GM18858 (cell line): ENCODE results near the gene FAM47E.
"Not testable (repeated sequence)": the region's sequence is repeated elsewhere in the genome, so short reads cannot be mapped to it uniquely, and the experiment has no call there.

Experiments used
- ATAC-seq: cut with Tn5 transposase; IDR thresholded peaks from one replicate; pipeline ENCODE4 v1.9.1; 2021; ENCODE audit not compliant: unreplicated experiment

The FAM47E gene

GRCh38 chr4:76266627-76267026 is 15.1 kb downstream of the FAM47E start:
- ATAC-seq, result no peak

GRCh38 chr4:76267811-76268210 is 16.3 kb downstream of the FAM47E start:
- ATAC-seq, result no peak

DNA sequence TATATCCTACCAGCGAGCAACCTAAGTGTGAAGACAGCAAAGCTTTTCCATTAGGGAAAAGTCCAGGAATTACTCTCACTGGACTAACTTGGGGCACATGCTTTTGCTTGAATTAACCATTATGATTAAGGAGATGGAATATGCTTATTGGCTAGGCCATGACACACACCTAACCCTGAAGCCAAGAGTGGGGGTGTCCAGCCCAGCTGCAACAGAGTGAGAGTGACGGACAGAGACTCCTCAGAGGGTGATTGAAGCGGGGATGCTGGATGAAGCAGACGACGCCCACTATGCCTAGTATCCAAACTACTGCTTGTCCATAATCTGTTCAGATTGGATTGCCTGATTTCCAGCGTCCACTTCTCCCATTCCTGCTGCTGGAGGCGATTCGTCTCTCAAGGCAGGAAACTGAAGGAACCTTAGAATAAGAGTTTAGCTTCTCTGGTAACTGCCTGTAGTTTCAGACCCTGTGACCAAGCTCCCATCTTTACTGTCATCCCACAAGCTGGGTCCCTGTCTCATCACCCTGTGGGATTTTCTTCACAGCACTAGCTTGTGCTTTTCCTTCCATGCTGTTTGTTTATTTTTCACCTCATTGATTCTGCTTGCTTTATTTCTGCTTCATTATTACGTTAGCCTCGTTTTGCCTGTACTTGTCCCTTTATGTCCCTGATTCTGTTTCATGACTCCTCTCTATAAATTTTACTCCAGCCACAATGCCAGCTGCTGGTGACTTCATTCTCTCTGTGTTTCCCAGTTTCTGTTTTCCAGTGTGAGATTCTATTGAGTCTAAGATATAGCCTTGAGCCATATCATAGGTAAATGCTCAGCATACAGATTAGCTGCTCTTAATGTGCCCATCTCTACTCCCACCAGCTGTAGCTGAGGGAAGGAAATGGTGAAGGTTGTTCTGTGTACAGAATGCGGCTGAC is 19.0 kb downstream of the FAM47E start:
- no peak for ATAC-seq

GRCh38 chr4:76271248-76271647 is 19.7 kb downstream of the FAM47E start:
- ATAC-seq, result no peak

DNA sequence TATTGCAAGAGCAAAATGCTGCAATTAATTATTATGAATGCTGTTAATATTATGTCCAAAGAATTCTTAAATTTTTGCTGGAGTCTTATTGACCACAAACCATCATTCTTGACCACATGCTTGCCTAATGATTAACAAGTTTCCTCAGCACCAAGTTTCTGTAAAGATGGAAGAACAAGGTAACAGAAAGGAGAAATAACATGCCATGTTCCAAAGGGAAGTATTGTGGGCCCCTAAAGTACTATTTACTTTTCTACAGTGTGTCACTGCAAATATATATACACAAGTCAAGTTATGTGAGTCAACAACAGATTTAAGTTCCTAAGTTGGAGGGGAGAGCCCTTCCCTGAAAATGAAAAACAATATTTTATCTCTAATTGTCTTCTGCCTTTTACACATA is 20.6 kb downstream of the FAM47E start:
- ATAC-seq, result no peak

- no peak for ATAC-seq
Observed at GRCh38 chr4:76272582-76272981, 21.1 kb downstream of the FAM47E start.

GRCh38 chr4:76272999-76273398 is 21.5 kb downstream of the FAM47E start:
- no peak for ATAC-seq

- no peak for ATAC-seq
Observed at GRCh38 chr4:76275486-76276124, 24.1 kb downstream of the FAM47E start.

GRCh38 chr4:76276813-76277212 is 25.3 kb downstream of the FAM47E start:
- no peak for ATAC-seq

- no peak for ATAC-seq
Observed at GRCh38 chr4:76277667-76278066, 26.1 kb downstream of the FAM47E start.

GRCh38 chr4:76278583-76278982 is 27.1 kb downstream of the FAM47E start:
- ATAC-seq, result no peak

DNA sequence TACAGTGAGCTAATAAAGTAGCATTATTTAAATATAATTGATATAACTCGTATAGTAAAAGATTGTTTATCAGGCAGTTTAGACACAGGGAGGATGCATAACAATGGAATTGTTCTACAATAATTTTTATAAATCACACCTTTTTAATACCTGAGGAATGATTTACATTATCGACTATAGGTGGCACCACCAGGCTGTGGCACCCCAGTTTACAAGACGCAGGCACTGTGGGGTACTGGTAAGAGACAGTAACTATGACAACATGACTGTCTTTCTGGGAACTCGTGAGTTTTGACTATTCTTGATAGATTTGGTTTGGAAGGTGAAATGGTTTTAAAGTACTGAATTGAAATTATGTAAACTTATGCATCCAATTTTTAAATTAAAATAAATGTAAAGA is 27.9 kb downstream of the FAM47E start:
- ATAC-seq, result no peak

DNA sequence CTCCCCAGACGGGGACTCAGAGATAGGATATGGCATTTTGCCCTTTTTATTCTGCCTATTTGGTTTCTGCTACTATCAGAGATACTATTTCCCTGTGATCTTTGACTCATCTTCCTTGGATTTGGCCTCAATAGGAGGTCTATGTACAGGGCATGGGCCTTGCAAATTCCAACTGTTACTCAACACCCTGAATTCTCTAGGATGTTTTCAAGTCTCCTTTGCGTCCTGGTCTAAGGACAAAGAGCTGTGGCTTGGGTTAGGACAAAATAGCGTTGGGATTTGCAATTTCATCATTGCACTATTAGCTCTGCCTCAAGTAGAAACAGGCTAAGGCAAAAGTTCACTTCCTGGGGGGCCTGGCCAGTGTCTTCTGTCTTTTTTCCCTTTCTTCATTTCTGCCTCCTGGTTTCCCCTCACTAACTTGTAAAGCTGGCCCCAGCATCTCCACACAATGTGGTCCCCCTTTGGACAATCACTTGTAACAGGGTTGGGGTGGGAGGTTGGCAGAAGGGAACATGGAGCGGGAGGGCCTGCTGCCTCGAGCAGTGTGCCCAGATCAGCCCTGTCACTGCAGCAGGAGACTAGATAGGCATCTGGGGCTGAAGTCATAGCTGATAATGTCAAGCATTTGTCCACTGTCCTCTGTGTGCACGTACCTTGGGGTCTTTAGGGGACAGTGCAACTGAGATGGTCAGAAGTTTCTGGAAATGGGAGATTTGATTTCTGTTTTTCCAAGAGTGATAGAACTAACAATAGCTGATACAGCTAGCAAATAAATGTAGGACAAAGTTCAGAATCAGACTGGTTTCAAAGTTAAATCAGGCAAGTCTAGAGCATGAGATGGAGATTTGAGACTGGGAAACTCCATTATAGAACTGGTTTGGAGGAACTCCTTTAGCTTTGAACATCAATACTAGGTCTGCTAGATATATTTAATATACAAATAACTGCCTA is 29.2 kb downstream of the FAM47E start:
- no peak for ATAC-seq

DNA sequence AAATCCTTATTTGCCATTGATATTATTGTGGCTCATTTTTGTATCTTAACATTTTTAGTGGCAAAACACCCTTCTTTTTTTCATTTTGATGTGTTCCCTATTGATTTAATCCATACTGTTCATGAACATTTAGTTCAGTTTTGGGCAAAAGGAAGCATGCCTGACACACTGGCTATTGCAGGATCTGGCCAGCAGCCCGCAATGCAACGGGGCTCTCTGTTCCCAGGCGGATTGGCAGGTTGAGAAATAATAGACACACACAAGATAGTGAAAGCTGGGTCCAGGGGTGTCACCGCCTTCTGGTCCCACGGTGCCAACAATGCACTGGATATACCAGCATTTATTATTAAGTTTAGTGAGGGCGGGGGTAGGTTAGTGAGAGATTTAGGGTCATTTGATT is 30.1 kb downstream of the FAM47E start:
- ATAC-seq, result not testable (repeated sequence)

GRCh38 chr4:76282941-76283689 is 31.6 kb downstream of the FAM47E start:
- no peak for ATAC-seq

- no peak for ATAC-seq
Observed at GRCh38 chr4:76283900-76284299, 32.4 kb downstream of the FAM47E start.

GRCh38 chr4:76287811-76288210 is 36.3 kb downstream of the FAM47E start:
- not testable (repeated sequence) for ATAC-seq

GRCh38 chr4:76292730-76293129 is 41.2 kb downstream of the FAM47E start:
- ATAC-seq, result no peak

DNA sequence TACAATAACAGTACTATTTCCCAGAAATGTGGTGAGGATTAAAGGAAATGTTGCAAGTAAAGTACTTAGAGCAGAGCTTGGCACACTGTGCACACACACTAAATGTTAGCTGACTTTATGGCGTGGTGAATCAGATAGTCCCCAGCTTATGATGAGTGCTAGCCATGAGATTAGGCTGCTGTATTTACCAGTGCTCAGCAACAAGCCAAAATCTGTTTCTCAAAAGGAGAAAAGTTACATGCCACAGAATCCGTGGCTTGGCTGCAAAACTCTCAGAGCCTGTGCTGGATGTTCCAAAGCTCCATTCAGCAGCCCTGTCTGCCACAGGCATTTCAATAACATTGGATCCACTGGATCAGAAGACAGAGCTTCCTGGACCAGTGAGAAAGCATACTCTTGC is 42.3 kb downstream of the FAM47E start:
- ATAC-seq, result no peak

DNA sequence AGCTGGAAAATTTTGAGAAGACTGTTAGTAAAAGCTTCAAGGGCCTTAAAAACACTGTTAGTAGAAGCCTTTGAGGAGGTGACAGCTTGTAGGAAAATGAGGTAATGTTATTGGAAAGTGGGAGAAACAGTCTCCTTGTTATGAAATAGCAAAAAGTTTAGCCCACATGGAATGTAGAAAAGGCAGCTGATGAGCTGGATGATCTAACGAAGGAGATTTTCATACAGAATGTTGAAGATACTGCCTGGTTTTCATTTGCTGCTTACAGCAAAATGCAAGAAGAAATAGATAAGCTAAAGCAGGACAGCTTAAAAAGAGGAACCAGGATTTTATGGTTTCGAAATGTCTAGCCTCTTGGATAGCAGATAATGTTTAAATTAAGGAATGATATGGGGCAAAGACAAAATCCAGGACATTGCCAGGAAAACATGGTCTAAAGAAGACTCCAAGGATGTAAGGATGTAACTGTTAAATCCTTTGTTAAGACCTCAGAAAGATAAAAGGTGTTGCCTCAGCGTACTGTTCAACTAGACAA is 44.8 kb downstream of the FAM47E start:
- no peak for ATAC-seq
